ENCODE results near the gene GYG1.

Gene GYG1

GRCh38 chr3:148990236-148990635 is 1.1 kb upstream of the GYG1 start:
- no peak overlapping the region for H3K27ac ChIP-seq
- TF ChIP-seq, protein P1, sequence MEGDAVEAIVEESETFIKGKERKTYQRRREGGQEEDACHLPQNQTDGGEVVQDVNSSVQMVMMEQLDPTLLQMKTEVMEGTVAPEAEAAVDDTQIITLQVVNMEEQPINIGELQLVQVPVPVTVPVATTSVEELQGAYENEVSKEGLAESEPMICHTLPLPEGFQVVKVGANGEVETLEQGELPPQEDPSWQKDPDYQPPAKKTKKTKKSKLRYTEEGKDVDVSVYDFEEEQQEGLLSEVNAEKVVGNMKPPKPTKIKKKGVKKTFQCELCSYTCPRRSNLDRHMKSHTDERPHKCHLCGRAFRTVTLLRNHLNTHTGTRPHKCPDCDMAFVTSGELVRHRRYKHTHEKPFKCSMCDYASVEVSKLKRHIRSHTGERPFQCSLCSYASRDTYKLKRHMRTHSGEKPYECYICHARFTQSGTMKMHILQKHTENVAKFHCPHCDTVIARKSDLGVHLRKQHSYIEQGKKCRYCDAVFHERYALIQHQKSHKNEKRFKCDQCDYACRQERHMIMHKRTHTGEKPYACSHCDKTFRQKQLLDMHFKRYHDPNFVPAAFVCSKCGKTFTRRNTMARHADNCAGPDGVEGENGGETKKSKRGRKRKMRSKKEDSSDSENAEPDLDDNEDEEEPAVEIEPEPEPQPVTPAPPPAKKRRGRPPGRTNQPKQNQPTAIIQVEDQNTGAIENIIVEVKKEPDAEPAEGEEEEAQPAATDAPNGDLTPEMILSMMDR (conservative IDR thresholded peaks at IDR 0.05): no peak
- TF ChIP-seq ZFX (IDR thresholded peaks at IDR 0.05): no peak

GRCh38 chr3:148992027-148992634 is 791 bp downstream of the GYG1 start:
- peak overlapping the region; percentile 94 for H3K27ac ChIP-seq

DNA sequence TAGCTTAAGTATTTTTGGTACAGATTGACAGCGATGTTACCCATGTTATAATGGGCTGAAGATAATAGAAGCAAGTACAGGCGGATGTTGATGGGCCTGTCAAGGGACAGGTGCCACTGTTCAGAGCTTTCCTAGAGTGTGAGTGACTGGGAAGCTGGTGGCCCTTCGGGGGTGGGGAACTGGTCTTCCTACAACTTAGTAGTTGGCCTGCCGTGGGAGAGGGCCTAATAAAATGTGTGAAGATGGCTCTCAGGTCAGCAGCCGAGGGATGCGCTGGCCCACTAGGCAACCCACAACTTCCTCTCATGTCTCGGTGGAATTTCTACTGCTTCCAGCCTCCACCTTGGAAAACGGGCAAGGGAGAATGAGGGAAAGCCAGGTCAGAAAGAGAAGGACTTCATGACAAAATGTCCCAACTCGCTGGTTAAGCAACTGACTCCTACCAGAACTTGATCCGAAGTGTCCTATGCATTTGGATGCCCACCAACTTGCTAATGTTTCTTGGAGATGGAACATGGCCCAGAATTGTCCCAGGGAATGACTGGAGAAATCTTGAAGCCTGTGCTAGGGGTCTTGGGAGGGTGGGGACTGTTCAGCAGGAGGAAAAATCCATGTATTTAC is 1.4 kb downstream of the GYG1 start:
- TF ChIP-seq, protein P1 (conservative IDR thresholded peaks at IDR 0.05): no peak
- no peak for TF ChIP-seq ZFX (IDR thresholded peaks at IDR 0.05)

More at GRCh38 chr3:148992027-148992634, 791 bp downstream of the GYG1 start:
- TF ChIP-seq, protein P1 (conservative IDR thresholded peaks at IDR 0.05): no peak
- TF ChIP-seq ZFX (IDR thresholded peaks at IDR 0.05): peak; percentile 83

DNA sequence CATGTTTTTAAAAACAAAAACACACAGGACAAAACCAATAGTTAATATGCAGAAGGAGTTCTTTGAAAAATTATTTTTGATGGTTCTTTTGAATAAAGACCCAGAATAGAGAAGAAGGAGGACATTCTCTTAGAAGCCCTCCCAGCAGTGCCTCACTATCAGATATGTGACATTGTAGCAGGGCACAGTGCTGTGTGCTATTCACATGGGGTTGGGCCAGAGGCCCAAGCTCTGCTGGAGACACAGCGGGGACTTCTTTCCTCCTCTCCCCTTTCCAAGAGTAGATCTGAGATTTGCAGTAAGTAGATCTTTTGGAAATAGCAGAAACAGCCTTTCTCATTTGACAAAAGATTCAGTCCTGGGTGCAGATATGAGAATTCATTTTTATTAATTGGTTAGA is 6.3 kb downstream of the GYG1 start:
- no peak overlapping the region for H3K27ac ChIP-seq
- TF ChIP-seq ZFX (IDR thresholded peaks at IDR 0.05): no peak
- TF ChIP-seq, protein P1 (conservative IDR thresholded peaks at IDR 0.05): no peak

More for the DNA sequence above, 1.4 kb downstream of the GYG1 start:
- peak overlapping the region; percentile 94 for H3K27ac ChIP-seq

DNA sequence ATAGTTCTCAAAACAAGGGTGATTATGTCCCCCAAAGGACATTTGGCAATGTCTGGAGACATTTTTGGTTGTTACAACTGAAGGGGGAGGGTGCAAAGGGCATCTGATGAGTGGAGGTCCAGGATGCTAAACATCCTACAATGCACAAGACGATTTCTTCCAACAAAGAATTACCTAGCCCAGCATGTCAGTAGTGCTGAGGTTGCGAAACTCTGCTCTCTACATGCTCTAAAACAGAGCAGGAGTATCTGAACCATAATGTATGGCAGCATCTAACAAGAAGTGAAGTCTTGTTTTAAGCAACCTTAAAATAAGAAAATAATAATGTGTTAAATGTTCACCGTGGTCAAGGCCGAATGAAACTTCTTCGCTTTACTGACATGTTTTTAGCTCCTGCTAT is 7.0 kb downstream of the GYG1 start:
- TF ChIP-seq, protein P1 (conservative IDR thresholded peaks at IDR 0.05): no peak
- TF ChIP-seq ZFX (IDR thresholded peaks at IDR 0.05): no peak
- H3K27ac ChIP-seq: no peak overlapping the region

DNA sequence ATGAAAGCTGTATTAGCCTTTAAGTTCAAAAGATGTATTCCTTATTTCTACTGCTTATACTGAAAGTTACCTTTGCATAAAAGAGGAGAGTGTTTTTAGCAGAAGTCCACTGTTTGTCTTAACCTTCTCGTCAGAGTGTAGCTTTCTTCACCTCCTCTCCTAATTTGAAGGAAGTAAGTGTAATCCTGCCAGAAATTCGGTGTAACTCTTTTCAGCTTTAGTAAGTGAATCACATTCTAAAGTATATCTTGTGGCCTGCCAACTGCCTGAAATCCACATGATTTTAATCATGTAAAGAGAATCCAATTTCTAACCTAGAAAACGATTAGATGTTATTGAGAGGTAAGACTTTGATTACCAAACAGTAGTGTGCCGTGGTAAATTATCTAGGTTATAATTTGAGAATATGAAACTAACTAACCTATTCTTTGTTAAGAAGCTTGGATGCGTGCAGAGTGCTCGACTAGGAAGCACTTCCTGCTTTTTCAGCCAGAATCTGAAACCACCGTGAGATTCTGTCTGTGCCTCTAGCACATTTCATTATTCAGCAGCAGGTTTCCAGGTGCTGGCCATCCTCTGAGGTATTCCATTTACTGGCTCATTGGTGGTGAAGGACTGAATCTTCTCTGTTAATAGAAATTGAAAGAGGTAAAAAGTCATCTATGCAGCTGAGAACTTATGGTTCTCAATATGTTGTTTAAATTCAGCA is 7.5 kb downstream of the GYG1 start:
- no peak overlapping the region for H3K27ac ChIP-seq
- no peak for TF ChIP-seq ZFX (IDR thresholded peaks at IDR 0.05)
- TF ChIP-seq, protein P1 (conservative IDR thresholded peaks at IDR 0.05): no peak

- no peak overlapping the region for H3K27ac ChIP-seq
- TF ChIP-seq ZFX (IDR thresholded peaks at IDR 0.05): no peak
- TF ChIP-seq, protein P1 (conservative IDR thresholded peaks at IDR 0.05): no peak
Observed at GRCh38 chr3:148999806-149000205, 8.5 kb downstream of the GYG1 start.

Measured in C4-2B (cell line).